ENCODE data around the gene MOB3B. TPM values are rescaled to one million over a fixed set of nuclear protein-coding genes. Genes with fewer than 3 reads are reported as not detected.

Gene MOB3B
- total and polyA plus RNA-seq, 2 of the 13 experiments (the other 11 are each of a cell fraction or from before 2014, with no cell fraction given): 0.03 to 0.09 TPM

DNA sequence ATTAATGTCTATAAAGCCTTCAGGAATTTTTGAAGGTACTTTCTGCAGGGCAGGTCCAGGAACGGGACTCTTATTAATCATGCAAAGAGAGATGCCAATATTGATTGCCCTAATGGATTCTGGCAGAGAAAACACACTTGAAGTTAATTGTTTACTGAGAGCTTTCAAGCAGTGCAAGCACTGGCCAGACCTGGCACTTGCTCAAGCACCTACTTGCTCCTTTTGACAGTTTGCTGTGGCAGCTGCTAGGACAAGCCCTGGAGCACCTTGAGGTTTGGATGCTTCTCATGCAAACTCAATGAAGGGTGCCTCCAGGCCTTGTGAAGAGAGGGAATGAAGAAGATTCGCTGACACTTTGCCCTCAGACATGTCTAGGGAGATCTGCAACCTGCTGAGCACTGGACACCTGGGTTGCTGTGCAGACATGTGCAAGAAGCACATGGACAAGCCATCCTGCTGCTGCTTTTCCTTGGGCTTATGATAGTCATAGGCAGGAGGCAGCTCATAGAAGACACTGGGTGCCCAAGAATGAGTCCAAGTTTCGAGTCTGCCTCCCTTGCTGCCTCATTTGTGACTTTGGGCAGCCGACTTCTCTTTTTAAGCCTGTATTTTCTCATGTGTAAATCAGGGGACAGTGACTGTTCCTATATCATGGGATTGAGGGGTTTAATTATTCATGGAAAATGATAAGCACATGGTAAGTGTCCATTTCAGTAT is 143.8 kb downstream of the MOB3B start:
- no TSS peak for BruUV-seq (replicated peaks)
- H3K9me3 ChIP-seq (ENCODE audit: low read length): no peaks in the 10 kb centered on the region
- WGBS (ENCODE audit: low lambda C conversion rate): 12% methylated on average over 3 of the region's 4 CpGs
- H3K9ac ChIP-seq (ENCODE audit: insufficient read depth, low read depth, low read length): no peak overlapping the region
- intact Hi-C loops (cut with micrococcal nuclease; ENCODE audit: unreplicated experiment) (no loop called here), in situ Hi-C loops (cut with HindIII; ENCODE audit: extremely low pct_ligation_motif_present, low pct_unique_long_range_greater_than_20kb) (no loop called here)
- no peaks in the 10 kb centered on the region for H3K36me3 ChIP-seq (replicated peaks in 1 of 2; ENCODE audit: control insufficient read depth in 1 of 2, insufficient read depth in 2 of 2, low read length in 2 of 2)
- no peaks in the 10 kb centered on the region for H3K4me1 ChIP-seq (ENCODE audit: insufficient read depth, low read length)
- H3K4me3 ChIP-seq (replicated peaks in 1 of 3; ENCODE audit: insufficient read depth in 1 of 3, low read depth in 2 of 3, low read length in 3 of 3): no peak overlapping the region
- H3K27ac ChIP-seq (ENCODE audit: extremely low read length, insufficient read depth, low read length): no peak overlapping the region
- H3K79me2 ChIP-seq (ENCODE audit: insufficient read depth, low read length): no peaks in the 10 kb centered on the region
- POLR2A ChIA-PET: no interaction called here
- no peaks in the 10 kb centered on the region for H4K20me1 ChIP-seq (ENCODE audit: insufficient read depth, low read length)
- ATAC-seq: no peak
- no peak overlapping the region for H2AFZ ChIP-seq (ENCODE audit: low read length)
- no peak overlapping the region for H3K4me2 ChIP-seq (ENCODE audit: low read depth, low read length)
- DNase-seq (ENCODE audit: low spot score): no peak
- CTCF ChIA-PET (ENCODE audit: low intra/inter-chr PET ratio, low total read pairs): no interaction called here
- H3K27me3 ChIP-seq (ENCODE audit: control insufficient read depth in 1 of 2, insufficient read depth in 2 of 2, low read length in 2 of 2): peaks cover 0 to 4% of the 10 kb centered on the region in 2 experiments; a peak in 2 of 5 replicates
- no peak for FAIRE-seq
- TF ChIP-seq ZNF605 (CRISPR knock-in tag; IDR thresholded peaks at IDR 0.05): no peak
- TF ChIP-seq ZBTB3 (CRISPR knock-in tag; IDR thresholded peaks at IDR 0.05; ENCODE audit: borderline replicate concordance, low read depth): no peak
- TF ChIP-seq, protein P1, sequence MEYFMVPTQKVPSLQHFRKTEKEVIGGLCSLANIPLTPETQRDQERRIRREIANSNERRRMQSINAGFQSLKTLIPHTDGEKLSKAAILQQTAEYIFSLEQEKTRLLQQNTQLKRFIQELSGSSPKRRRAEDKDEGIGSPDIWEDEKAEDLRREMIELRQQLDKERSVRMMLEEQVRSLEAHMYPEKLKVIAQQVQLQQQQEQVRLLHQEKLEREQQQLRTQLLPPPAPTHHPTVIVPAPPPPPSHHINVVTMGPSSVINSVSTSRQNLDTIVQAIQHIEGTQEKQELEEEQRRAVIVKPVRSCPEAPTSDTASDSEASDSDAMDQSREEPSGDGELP (IDR thresholded peaks at IDR 0.05; ENCODE audit: borderline replicate concordance, low read depth): no peak
- TF ChIP-seq ZNF3 (CRISPR knock-in tag; IDR thresholded peaks at IDR 0.05): no peak
- TF ChIP-seq ZNF7 (CRISPR knock-in tag; IDR thresholded peaks at IDR 0.05): no peak
- TF ChIP-seq, protein P2, sequence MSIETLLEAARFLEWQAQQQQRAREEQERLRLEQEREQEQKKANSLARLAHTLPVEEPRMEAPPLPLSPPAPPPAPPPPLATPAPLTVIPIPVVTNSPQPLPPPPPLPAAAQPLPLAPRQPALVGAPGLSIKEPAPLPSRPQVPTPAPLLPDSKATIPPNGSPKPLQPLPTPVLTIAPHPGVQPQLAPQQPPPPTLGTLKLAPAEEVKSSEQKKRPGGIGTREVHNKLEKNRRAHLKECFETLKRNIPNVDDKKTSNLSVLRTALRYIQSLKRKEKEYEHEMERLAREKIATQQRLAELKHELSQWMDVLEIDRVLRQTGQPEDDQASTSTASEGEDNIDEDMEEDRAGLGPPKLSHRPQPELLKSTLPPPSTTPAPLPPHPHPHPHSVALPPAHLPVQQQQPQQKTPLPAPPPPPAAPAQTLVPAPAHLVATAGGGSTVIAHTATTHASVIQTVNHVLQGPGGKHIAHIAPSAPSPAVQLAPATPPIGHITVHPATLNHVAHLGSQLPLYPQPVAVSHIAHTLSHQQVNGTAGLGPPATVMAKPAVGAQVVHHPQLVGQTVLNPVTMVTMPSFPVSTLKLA (IDR thresholded peaks at IDR 0.05): peak; percentile 81
- no peak for TF ChIP-seq ZBTB8A (CRISPR knock-in tag; IDR thresholded peaks at IDR 0.05; ENCODE audit: borderline replicate concordance, low read depth)
- TF ChIP-seq, protein P3, sequence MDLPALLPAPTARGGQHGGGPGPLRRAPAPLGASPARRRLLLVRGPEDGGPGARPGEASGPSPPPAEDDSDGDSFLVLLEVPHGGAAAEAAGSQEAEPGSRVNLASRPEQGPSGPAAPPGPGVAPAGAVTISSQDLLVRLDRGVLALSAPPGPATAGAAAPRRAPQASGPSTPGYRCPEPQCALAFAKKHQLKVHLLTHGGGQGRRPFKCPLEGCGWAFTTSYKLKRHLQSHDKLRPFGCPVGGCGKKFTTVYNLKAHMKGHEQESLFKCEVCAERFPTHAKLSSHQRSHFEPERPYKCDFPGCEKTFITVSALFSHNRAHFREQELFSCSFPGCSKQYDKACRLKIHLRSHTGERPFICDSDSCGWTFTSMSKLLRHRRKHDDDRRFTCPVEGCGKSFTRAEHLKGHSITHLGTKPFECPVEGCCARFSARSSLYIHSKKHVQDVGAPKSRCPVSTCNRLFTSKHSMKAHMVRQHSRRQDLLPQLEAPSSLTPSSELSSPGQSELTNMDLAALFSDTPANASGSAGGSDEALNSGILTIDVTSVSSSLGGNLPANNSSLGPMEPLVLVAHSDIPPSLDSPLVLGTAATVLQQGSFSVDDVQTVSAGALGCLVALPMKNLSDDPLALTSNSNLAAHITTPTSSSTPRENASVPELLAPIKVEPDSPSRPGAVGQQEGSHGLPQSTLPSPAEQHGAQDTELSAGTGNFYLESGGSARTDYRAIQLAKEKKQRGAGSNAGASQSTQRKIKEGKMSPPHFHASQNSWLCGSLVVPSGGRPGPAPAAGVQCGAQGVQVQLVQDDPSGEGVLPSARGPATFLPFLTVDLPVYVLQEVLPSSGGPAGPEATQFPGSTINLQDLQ (CRISPR knock-in tag; IDR thresholded peaks at IDR 0.05): no peak

Measured in HepG2 (cell line).